ENCODE data around the gene PRDM11.

The PRDM11 gene

DNA sequence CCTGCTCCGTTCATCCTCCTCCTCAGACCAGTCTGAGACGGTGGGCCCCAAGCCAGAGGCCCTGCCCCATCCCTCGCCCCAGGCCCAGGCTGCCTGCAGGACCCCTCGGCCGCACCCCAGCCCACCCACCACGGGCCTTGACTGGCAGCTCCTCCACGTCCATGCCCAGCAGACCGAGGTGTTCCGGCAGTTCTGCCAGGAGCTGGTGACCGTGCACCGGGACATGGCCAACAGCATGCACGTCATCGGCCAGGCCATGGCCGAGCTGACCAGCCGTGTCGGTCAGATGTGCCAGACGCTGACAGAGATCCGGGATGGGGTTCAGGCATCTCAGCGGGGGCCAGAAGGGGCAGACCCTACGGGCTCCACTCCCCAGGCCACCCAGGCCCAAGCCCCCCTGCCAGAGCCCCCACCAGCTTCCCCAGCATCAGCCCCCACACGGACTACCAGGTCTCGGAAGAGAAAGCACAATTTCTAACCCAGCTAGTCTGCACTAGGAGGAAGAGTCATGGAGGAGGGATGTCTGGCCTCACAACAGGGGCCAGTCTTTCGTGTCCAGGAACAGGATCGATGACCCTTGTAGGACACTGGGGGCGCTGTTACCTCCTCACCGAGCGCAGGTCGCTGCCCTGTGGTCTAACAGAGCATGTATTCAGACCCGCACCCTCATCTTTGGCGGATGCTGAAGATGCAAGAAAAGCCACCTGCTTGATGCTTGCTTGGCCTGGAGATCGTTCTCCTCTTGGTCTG, 66.3 kb downstream of the PRDM11 start:
- DNase-seq, result no peak

DNA sequence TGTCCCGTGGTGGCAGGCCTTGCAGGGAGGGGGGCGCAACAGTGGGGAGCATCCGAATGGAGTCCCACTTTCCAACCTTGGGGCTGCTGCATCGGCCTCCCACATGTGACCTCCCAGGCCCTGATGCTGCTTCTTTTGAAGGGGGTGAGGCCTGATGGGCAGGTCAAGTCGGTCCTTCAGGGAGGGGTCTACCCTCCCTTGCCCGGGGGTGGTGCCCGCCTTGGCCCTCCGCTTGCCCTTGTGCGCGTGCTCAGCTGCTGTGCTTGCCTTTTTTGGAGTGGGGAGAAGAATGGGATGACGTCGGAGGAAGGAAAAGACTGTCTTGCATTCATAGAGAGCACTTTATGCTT, 66.9 kb downstream of the PRDM11 start:
- no peak for DNase-seq

- no peak for DNase-seq
Observed at GRCh38 chr11:45213717-45214116, 67.3 kb downstream of the PRDM11 start.

- DNase-seq, result no peak
Observed at GRCh38 chr11:45215098-45215865, 68.8 kb downstream of the PRDM11 start.

DNA sequence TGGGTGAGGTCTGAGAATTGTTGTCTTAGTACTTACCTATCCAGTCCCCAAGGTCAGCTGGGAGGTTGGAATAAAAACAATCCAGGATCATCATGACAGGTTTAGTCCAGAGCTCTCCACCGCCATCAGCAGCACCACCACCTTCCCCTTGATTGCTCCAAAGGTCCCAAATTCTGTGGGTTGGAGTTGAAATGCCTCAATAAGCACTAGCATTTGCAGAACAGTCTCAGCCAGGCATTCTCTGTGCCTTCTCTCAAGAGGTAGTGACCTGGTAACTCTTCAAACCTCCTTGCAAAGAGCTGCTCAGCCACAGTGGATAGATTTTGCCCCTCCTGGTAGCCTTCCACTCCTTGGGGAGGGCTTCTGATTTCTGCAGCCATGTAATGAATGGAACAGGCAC, 69.6 kb downstream of the PRDM11 start:
- no peak for DNase-seq

GRCh38 chr11:45216901-45217300, 70.5 kb downstream of the PRDM11 start:
- no peak for DNase-seq

GRCh38 chr11:45217991-45218390, 71.6 kb downstream of the PRDM11 start:
- DNase-seq, result no peak

DNA sequence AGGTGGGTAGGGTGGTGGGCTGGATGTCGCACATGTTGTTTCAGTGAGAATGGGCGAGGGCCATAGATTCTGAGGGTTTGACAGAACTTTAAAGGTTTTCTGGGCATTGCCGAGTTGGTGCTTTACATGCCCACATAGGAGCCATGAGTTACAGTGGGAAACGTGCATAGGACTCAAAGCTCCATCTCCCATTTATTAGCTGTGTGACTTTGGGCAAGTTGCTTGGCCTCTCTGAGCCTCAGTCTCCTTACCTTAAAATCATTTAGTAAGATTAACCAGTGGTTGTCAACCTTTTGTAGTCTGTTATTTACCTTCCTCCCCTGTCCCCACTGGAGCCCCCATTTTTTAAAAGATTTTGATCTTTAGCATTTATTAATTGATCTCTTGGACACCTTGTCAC, 72.3 kb downstream of the PRDM11 start:
- DNase-seq, result no peak

- DNase-seq, result no peak
Observed at GRCh38 chr11:45219411-45219810, 73.0 kb downstream of the PRDM11 start.

- DNase-seq, result no peak
Observed at GRCh38 chr11:45223496-45223895, 77.1 kb downstream of the PRDM11 start.

DNA sequence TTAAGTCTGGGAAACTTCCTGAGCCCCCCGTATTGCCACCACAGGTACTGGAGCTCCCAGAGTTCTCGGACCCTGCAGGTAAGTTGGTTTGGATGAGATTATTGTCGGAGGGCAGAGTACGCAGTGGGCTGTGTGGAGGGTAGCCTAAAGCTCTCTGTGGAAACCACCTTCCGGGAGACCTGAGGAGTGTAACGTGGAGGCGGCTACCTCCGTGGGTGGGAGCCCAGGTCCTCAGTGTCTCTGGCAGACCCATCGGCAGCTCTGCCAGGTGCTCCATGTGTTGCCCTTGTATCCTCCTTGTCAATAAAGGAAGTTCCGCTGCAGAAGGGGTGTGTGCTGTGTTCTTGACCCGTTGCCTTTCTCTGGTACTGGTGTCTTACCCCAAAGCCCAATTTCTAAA, 78.3 kb downstream of the PRDM11 start:
- no peak for DNase-seq

GRCh38 chr11:45225277-45225676, 78.8 kb downstream of the PRDM11 start:
- no peak for DNase-seq

DNA sequence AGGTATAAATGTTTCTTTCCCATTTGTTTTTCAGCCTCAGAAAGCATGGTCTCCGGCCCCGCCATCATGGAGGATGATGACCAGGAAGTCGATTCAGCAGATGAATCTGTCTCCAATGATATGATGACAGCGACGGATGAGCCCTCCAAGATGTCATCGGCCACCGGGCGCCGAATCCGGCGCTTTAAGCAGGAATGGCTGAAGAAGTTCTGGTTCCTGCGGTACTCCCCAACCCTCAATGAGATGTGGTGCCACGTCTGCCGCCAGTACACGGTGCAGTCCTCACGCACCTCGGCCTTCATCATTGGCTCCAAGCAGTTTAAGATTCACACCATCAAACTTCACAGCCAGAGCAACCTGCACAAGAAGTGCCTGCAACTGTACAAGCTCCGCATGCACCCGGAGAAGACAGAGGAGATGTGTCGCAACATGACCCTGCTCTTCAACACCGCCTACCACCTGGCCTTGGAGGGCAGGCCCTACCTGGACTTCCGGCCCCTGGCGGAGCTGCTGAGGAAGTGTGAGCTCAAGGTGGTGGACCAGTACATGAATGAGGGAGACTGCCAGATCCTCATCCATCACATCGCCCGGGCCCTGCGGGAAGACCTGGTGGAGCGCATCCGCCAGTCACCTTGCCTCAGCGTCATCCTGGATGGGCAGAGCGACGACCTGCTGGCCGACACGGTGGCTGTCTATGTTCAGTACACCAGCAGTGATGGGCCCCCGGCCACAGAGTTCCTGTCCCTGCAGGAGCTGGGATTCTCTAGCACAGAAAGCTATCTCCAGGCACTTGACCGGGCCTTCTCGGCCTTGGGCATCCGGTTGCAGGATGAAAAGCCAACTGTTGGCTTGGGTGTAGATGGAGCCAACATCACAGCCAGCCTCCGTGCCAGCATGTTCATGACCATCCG, 79.8 kb downstream of the PRDM11 start:
- no peak for DNase-seq

DNA sequence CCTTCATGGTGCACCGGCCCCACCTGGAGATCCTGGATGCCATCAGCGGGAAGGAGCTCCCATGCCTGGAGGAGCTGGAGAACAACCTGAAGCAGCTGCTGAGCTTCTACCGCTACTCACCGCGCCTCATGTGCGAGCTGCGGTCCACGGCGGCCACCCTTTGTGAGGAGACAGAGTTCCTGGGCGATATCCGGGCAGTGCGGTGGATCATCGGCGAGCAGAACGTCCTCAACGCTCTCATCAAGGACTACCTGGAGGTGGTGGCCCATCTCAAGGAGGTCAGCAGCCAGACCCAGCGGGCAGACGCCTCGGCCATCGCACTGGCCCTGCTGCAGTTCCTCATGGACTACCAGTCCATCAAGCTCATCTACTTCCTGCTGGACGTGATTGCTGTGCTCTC, 80.5 kb downstream of the PRDM11 start:
- DNase-seq, result no peak

DNA sequence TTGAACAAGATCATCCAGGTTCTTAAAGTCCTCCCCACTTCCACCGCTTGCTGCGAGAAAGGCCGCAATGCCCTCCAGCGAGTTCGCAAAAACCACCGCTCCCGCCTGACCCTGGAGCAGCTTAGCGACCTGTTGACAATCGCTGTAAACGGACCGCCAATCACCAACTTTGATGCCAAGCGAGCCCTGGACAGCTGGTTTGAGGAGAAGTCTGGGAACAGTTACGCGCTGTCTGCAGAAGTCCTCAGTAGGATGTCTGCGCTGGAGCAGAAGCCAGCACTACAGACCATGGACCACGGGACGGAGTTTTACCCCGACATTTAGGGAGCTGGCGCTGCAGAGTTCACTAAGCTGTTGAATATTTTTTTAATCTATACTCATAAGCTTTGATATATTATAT, 81.4 kb downstream of the PRDM11 start:
- DNase-seq, result no peak

- DNase-seq, result no peak
Observed at GRCh38 chr11:45229401-45230020, 83.1 kb downstream of the PRDM11 start.

DNA sequence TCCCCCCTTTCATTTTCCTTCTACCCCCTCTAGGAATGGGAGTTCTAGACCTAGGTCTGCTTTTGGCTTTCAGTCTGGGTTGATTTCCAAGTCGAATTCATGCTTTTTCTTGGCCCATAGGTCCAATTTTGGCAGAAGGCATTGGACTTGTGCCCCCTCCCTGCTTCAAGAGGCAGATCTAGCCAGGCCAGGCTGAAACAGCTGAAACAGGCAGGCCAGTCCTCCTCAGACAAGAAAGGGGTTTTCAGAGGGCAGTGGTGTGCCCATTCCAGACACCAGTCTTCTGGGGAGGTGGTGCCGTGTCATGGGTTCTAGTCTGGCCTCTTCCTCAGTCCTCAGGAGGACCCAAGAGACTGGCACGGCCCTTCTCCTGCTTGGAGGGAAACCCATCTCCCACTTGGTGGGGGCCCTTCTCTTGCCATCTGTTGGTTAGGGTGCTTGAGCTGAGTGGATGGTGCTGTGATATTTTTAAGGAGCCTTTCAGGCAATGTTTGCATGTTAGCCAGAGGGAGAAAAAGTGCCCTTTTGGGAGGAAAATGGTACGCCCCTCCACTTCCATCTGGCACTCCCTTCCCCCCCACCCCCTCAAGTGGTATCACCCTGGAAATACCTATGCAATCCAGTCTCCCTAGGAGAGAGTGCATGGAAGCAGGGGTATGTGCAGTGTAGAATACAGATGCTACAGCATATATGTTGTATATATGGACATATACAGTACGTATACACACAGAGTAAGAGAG, 86.1 kb downstream of the PRDM11 start:
- no peak for DNase-seq

GRCh38 chr11:45233121-45233803, 86.8 kb downstream of the PRDM11 start:
- peak; percentile 42 for DNase-seq

DNA sequence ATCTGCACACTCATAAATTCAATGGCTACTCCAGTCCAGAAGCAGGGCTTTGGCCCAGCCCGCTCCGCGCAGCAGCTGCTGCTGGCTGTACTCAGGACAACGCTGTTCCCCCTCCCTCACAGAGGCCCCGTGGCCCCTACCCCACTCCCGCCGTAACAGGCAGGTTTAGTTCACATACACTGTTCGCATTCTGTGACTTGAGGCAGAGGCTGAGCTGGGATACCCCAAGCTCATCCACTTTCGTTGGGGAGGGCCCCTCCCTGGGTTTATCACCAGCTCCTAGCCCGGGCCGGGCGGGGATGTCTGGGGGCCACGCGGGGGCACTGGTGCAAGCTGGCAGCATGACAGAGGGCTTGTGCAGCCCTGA, 87.3 kb downstream of the PRDM11 start:
- DNase-seq, result no peak

- DNase-seq, result no peak
Observed at GRCh38 chr11:45234306-45235006, 88.0 kb downstream of the PRDM11 start.

DNA sequence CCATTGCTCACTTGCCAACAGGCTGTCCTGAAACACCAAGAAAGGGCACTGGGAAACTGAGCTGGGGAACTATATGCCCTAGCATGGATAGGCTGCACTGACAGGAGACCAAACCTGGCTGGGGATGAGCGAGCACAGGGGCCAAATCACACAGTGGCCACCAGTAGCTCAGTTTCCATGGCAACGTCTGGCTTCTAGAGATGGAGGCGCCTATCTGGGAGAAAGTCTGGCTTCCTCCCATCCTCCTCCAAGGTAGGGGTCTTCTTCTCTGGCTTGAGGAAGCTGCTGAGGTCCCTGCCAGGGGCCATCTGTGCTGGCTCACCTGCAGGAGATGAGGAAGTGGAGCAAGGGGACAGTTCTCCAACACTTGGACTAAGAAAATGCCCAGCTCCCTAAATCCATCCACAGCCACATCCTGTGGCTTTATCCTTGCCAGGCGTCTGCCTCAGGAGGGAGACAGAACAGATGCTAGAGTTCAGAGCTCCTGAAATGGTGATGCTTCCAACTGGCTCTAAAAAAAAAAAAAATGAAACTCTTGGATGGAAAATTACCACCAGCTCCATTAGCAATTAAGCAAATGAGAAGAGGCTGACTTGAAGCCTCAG, 91.4 kb downstream of the PRDM11 start:
- DNase-seq, result no peak

Measured in NCI-H748 treated with DMSO at 0.1 percent for 48 hours (cell line).